HG02884 (cell line): ENCODE data around the gene HSPH1.

ENCODE experiments used
- ATAC-seq: cut with Tn5 transposase; IDR thresholded peaks from one replicate; pipeline ENCODE4 v1.9.1; 2021; ENCODE audit warnings: mild to moderate bottlenecking, moderate library complexity; ENCODE audit not compliant: unreplicated experiment

The HSPH1 gene

DNA sequence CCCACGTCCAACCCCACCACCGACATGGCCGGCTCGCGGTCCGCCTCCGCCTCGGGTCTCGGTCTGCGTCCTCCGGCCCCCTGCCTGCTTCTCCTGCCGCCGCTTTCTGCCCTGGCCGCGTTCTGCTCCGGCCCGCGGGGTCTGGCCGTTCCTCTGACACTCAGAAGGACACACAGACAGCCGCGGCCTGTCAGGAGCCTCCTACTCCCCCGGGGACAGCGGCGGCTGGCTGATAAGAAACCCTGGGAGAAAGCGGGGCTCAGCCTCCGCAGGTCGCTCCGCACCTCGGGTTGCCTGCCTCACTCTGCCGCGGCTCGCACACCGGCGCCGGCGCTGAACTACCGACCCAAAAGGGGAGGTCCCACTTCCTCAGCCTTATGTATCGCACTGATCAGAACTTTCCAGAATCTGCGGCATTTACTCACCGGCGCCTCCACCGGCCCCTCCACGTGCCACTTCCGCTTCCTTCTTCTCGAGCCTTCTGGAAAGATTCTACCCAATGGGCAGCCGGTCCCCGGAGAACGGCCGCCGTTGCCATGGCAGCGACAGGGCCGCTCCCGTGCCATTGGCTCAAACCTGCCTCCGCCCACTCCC, at the start of gene HSPH1:
HSPH1 (minus strand) TSS at position 348 of the 594 bp plus-strand sequence; CDS start at position 26, 322 bp downstream.
- ATAC-seq = peak; percentile 76

DNA sequence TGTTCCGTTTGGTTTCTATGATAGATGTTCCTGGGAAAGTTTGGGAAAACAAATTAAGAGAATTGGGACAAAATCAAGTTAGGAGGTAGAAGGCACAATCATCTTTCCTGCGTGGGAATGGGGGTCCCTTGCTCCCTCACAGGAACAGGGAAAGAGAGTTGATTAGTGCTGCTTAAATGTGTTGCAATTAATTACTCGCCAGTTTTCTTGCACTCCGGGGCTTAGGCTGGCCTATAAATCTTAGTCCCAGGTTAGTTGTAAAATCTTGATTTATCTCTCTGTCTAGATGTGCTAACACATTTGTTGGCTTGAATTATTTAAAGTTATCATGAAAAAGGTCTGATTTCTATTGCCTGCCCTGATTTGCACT, 48.1 kb upstream of the HSPH1 start:
- no peak for ATAC-seq

DNA sequence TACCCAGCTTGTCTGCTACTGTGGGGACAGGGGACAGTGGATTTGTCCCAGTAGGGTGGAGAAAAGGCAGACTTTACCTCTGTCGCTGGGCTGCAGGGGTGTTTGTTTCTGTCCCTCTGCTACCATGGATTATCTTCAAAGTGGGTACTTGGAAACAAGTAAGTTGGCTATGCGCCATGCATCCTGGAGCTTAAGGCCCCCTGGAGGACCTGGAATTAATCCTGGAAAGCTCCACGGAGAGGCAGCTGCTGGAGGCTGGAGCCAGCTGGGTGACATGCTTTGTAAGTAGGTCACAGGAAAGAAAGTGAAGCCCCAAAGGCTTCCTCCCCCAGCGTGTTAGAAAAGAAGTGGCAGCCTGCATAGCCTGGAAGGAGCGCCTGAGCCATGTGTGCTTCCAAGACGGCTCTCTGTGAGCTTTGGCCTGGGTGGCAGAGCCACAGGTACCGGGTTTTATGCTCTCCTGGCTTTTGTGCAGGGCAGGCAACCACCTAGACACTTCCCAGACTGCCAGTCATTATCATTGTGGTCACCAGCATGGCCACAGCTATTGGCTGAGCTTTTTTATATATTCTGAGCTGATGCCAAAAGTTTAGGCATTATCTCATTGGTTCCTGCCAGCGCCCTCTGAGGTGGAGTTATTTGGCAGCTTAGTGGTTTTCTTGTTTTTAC, 47.6 kb upstream of the HSPH1 start:
- no peak for ATAC-seq

DNA sequence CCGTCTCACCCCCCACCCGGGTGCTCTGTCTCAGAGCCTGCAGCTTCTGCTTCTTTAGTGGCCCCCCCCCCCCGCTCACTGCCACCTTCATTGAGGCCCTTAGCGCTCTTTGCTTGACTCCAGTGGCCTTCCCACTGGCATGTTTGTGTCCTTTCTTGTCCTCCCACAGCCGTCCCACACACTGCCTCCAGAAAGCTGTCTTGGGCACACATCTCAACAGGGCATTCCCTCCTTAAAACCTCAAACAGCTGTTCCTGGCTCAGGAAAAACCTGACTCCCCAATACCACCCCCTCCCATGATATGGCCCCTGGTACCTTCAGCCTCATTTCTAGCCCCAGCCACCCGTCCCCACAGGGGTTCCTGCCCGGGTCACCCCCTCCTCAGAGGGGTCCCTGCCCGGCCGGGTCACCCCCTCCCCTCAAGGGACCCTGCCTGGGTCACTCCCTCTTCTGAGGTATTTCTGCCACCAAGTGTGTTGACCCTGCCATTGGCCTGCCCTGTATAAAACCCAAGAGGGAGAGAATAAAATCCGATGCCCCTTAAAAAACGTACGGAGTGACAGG, 46.9 kb upstream of the HSPH1 start:
- no peak for ATAC-seq

DNA sequence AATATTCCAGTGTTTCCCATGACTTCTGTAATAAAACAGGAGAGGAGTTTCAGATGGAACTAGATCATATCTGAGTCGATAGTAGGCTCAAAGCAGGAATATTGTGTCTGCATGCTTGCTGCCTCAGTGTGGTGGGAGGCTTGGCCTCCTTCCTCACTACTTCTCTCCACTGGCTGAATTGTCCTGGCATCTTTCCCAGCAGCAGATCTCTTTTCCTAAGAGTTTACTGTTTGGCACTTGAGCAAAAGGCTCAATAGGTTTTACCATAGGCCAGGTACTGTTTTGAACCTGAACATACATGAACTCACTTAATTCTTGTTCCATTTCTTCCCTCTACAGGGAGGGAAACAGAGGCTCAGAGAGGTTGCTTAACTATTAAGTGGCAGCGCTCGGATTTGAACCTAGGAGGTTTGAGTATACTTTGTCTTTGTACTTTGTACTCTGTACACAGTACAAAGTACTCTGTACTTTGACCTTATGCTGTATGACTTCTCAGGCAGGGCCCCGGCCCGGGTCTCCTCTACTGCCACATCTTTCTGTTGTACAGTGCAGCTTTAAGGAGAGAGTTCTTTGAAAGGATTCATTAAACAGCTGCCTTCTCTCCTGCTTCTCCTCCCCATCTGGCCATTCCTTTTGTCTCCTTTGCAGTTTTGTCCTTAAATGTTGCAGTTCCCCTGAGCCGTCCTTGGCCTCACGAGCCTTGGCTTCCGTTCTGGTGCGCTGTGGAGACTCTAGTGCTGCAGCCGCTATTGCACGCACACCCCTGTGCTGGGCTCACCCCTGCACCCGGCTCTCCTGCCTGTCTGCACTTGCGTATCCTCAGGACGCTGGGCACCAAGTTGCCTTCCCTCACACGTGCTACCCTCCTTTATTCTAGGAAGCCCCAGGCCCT, 46.2 kb upstream of the HSPH1 start:
- ATAC-seq = no peak

DNA sequence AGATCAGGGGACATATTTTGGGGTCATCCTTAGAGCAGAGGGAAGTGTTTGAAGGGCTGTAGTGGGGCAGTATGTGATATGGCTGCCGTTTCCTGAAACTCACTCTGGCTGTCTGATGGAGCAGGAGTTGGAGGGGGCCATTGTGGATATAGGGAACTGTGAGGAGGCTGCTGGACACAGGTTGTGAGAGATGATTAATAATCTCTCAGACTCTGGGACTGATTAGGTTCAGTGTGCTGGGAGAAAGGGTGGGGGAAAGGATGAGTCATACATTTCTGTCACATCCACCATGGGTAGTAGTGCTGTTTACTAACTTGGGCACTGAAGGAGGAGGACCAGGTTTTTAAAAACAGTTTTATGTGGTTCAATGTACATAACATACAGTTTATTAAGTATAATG, 42.9 kb upstream of the HSPH1 start:
- ATAC-seq = no peak

DNA sequence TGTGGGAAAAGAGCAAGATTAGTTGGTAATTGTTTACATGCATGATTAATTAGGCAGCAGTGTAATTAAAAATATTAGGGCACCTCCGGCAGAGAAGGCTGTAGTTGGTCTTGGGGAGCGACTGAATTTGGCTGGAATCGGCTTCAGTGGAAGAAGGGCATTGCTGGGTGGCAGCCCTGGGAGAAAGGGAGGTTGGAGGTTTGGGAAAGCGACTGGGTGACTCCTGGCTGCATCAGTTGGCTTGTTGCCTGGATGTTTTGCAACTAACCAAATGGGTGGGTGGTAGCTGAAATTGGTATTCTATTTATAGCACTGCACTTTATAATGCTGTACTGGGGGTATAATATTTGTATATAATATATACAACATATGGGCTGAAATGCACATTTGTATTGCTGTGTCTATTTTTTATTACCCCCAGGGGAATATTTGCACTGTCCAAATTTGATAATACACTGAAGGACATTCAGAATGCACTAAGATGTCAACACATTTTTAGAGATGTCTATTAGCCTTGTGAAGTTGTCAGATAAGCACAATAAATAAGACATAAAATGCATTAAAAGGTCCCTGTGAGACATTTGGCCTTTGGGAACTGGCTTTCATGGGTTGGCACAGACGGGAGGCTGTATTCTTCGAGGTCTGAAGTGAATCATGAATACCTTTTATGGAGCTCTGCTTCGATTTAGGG, 39.8 kb upstream of the HSPH1 start:
- ATAC-seq = no peak

DNA sequence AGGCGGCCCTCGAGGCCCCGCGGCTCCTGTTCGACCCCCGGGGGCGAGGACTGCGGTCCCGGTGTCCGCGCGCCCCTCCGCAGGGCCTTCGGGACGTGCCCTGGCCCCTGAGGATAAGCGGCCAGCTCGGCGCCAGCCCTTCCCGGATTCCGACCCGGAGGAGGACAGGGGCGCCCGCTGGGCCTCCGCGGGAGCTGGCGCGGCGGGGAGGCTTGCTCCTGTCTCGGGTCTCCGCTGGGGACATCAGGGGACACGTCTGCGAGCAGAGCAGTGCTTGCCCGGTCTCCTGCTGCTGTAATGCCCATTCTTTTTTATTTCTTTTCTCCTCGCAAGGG, 38.9 kb upstream of the HSPH1 start:
- peak; percentile 12 for ATAC-seq

DNA sequence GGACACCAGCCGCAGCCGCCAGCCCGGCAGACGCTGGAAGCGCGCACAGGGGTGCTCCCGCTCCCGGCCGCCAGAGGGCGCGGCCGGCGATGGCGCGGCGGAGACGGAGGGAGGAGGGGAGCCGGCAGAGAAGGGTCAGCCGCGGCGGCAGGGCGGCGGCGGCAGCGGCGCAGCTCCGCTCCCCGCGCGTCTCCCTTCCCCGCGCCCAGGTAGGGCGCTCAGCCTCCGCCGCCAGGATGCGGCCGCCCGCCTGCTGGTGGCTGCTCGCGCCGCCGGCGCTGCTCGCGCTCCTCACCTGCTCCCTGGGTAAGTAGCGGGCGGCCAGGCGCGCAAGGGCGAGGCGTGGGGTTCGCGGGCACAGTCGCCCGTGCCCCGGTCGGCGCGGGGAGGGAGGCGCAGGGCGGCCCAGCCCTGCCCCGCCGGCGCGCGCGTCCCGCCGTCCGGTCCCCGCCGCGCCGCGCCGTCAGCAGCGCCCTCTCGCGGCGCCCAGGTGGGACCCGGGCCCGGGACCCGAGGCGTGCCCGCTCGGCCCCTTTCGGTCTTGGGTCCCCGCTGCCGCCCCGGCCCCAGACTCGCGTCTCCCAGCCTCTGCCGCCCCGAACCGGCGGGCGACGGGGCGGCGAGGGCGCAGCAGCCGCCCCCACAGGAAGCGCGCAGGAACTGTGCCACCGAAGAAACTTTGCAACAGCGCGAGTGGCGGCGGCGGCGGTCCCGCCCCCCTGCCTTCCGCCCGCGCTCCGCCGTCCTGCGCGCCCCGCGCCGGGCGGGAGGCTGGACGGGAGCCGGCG, 38.3 kb upstream of the HSPH1 start, which contains the start of gene B3GLCT:
B3GLCT (plus strand) TSS at position 127 of the 788 bp plus-strand sequence; CDS start at position 237, 110 bp downstream.
- peak; percentile 85 for ATAC-seq

DNA sequence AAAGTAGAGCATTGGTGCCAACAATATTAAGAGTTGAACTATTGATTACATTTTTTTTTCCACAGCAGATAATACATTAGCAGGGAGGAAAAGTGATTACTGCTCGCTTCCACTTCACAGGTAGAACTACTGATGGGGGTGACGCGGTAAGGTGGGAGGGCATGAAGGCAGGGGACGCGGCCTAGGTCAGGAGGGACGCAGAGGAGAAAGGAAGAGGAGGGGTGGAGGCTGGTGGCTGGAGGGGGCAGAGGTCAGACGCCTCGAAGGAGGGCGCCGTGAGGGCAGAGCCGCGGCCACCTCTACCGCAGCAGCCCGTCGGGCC, 37.8 kb upstream of the HSPH1 start:
- no peak for ATAC-seq

DNA sequence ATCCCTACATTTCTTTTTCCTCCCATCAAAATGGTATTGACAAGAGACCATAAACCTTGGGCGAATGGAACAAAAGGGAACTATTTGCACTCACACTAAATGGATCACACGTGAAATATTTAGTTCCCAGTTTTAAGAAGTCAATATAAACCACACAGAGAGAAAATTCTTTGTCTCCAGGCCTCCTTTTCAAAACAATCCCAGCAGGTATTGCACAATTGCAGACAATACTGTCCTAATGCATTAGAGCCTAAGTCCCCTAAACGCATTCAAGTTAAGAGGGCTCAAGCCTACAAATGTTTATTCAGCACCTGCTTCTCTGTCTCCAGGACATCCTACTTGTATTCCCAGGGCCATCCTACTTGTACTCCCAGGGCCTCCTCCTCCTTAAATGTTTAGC, 36.8 kb upstream of the HSPH1 start:
- no peak for ATAC-seq

DNA sequence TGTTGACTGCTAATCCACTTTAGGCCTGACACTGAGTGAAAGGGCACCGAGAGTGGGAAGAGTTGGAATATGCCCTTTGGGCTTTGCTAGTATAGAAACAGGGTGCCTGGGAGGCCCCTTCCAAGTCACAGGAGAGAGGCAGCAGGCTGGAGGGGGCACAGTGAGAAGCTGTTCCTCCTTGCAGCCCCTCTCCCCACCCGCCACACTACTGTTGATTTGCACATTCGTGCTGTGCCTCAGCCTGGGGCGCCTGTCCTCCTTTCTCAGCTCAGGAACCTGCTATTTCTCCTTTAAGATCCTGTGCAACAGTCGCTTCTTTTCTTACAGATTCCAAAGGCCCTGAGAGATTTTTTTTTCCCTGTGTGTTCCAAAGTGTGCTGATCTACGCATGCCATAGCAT, 35.3 kb upstream of the HSPH1 start:
- no peak for ATAC-seq

DNA sequence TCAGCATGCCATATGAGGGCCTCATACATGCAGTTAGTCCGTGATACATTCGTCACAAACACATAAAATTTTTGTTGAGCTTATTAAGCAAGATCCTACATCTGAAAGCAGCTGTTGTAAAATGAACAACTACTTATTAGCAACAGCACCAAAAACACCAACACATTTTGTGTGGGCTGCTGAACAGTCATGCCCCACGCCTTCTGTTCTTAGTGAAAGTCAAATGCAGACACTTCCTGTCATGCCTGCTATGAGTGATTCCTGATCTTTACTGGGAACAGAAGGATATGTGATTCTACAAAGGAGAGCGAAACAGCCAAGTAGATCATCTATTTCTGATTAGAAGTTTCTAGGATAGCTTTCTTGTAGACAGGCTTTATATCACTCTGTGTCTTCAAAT, 33.9 kb upstream of the HSPH1 start:
- ATAC-seq = no peak

DNA sequence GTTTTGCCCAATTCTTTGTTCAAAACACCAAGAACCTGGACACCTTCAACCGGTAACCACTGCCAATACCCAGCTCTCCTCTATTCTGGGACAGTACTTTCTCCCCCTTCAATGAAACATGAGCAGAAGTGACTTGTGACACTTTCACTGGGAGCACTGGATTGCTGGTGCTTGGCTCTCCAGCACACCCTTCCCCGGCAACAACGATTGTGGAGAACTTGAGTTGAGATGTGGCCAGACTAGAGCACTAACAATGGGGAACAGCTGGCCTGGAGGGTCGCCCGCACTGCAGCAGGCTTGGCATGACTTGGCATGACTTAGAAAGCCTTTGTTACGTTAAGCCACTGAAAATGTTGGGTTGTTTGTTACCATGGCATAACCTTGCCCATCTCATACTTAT, 30.6 kb upstream of the HSPH1 start:
- no peak for ATAC-seq

DNA sequence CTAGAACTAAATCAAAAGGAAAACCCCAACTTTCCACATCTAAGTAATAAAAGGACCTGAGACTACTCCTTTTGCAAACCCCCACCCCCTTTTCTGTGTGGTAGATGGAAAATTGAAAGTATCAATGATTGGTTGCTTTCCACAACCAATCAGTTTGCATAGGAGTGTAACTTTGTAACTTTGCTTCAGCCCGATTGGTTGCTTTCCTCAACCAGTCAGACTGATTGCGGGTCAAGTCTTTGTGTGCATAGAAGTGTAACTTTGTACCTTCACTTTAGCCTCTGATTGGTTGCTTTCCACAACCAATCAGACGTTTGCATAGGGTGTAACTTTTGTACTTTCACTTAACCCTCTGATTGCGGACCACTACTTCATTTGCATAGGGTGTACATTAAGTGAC, 30.0 kb upstream of the HSPH1 start:
- no peak for ATAC-seq

DNA sequence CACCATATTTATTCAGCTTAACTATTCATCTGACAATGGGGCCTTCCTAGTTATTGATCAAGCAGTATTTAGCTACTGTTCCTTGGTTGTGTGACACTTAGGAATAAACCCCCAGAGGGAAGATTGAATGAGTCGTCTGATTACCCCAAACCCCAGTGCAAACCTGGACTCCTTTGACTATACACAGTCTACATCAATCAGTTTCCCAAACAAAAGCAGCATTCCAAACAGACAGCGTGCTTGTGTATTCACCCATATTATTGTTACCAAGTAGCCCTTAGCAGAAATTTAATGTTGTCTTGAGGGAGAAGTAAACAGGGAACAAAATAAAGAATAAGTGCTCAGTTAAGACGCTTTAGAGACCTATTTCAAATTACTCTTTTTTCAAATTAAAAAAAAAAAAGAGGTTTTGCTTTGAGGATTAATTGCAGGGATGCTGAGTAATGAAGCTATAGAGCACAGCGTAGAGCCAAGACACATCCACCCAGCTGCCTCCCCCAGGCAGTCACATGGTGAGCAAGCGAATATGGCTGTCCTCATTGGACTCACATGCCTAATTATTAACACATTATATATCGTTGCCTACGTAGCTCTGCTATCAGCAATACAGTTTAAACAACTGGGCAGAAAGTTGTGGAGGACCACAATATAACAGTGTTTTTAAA, 23.4 kb upstream of the HSPH1 start:
- ATAC-seq = no peak

DNA sequence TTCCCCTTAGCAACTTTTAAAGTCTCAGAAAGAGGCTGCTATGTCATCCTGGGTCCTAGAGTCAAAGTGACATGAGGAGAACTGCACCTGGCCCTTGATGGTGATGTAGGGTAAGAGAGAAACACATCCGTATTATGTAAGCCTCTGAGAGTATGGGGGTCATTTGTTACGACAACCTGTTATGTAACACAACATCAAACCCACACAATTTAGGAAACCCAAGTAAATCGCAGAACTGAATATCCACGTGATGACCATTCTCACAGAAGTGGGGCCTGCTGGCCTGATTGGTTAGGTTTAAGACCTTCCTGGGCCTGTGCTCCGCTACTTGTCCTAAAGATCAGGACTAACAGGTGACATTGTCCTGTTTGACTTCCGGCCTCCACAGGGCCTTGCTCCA, 22.7 kb upstream of the HSPH1 start:
- no peak for ATAC-seq

DNA sequence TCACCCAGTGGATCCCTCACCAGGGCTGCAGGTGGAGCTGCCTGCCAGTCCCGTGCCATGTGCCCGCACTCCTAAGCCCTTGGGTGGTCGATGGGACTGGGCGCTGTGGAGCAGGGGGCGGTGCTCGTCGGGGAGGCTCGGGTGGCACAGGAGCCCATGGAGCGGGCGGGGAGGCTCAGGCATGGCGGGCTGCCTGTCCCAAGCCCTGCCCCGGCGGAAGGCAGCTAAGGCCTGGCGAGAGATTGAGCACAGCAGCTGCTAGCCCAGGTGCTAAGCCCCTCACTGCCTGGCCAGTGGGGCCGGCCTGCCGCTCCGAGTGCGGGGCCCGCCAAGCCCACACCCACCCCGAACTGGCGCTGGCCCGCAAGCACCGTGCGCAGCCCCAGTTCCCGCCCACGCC, 21.3 kb upstream of the HSPH1 start:
- ATAC-seq = no peak

DNA sequence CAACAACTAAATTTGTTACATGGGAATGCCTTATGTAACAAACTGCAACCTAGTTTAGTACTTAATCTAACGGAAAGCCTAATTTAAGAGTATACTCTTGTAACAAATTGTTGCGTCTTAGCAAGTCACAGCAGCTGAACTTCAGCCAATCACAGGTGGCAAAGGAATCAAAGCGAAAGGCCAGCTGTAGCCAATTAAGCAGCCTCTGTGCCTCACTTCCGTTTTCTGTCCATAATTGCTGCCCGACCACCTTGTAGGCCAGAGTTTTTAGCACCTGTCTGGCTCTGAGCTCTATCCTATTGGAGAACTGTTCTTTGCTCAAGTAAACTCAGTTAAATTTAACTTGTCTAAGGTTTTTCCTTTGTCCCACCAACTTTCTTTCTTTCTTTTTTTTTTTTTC, 18.1 kb upstream of the HSPH1 start:
- no peak for ATAC-seq

DNA sequence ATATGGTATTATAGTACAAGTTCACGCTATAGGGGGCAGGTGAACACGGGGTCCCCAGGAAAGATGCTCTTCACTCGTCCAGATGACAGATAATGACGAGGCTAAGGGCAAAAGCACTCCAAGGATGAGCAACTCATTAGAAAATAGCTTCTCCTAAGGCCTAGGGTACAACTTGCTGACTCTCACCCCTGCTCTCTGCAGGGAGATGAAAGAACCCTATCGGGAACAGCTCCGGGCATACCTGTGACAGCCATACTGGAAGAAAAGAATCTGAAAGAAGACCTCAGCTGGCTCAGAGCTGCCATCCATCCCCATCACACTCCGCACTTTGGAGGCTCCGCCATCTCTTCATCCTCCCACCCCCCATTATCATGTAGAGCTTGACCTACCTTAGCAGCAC, 17.5 kb upstream of the HSPH1 start:
- ATAC-seq = no peak
